ENCODE data around the gene ARID3B. TPM values are rescaled to one million over a fixed set of nuclear protein-coding genes. Genes with fewer than 3 reads are reported as not detected.
"Not testable (repeated sequence)": the region's sequence is repeated elsewhere in the genome, so short reads cannot be mapped to it uniquely, and the experiment has no call there.

Gene ARID3B
- total RNA-seq, 1 donor from 2014 or later, result 15.2 TPM

GRCh38 chr15:74535388-74536084, 5.5 kb upstream of the ARID3B start:
- Histone ChIP-seq H3K27ac (no peak overlapping the region), H3K4me1 (peaks cover 11% of the 10 kb centered on the region)
- no peak for DNase-seq (ENCODE audit: extremely low spot score in 2 of 2)

GRCh38 chr15:74537736-74538135, 3.3 kb upstream of the ARID3B start:
- Histone ChIP-seq H3K4me1 (peaks cover 25% of the 10 kb centered on the region), H3K4me3 (no peak overlapping the region), H3K36me3 (no peaks in the 10 kb centered on the region), H3K9me3 (no peaks in the 10 kb centered on the region), H3K27me3 (no peaks in the 10 kb centered on the region), H3K27ac (no peak overlapping the region)
- intact Hi-C loops (cut with DNase I), result no loop called here
- TF ChIP-seq CTCF (IDR thresholded peaks at IDR 0.05), result no peak
- TF ChIP-seq POLR2A (IDR thresholded peaks at IDR 0.05), result no peak
- TF ChIP-seq POLR2AphosphoS5 (IDR thresholded peaks at IDR 0.05; ENCODE audit: insufficient read depth in 1 of 2, low read depth in 1 of 2), result no peak
- DNase-seq (ENCODE audit: extremely low spot score in 2 of 2), result no peak

More at GRCh38 chr15:74535388-74536084, 5.5 kb upstream of the ARID3B start:
- H3K27me3 ChIP-seq, result no peaks in the 10 kb centered on the region
- no peak overlapping the region for H3K4me3 ChIP-seq
- no peaks in the 10 kb centered on the region for H3K36me3 ChIP-seq
- TF ChIP-seq CTCF (IDR thresholded peaks at IDR 0.05) (no peak), POLR2A (IDR thresholded peaks at IDR 0.05) (no peak), POLR2AphosphoS5 (IDR thresholded peaks at IDR 0.05; ENCODE audit: insufficient read depth in 1 of 2, low read depth in 1 of 2) (no peak)
- H3K9me3 ChIP-seq, result no peaks in the 10 kb centered on the region
- intact Hi-C loops (cut with DNase I), result no loop called here

- peaks cover 31% of the 10 kb centered on the region for H3K4me1 ChIP-seq
- H3K9me3 ChIP-seq; H3K27ac ChIP-seq; intact Hi-C loops (cut with DNase I); H3K27me3 ChIP-seq; DNase-seq (ENCODE audit: extremely low spot score in 2 of 2); H3K4me3 ChIP-seq; H3K36me3 ChIP-seq: not testable (repeated sequence)
Measured at GRCh38 chr15:74539521-74539920, 1.5 kb upstream of the ARID3B start.

GRCh38 chr15:74540161-74540760, 759 bp upstream of the ARID3B start:
- Histone ChIP-seq H3K9me3 (no peaks in the 10 kb centered on the region), H3K27me3 (no peaks in the 10 kb centered on the region), H3K4me1 (peaks cover 34% of the 10 kb centered on the region), H3K4me3 (peak overlapping the region; percentile 76 to 91), H3K27ac (no peak overlapping the region), H3K36me3 (no peaks in the 10 kb centered on the region)
- intact Hi-C loops (cut with DNase I), result no loop called here
- peak in 1 of 2 donors; percentile 87 for DNase-seq (ENCODE audit: extremely low spot score in 2 of 2)
- no peak for TF ChIP-seq CTCF (IDR thresholded peaks at IDR 0.05)
- TF ChIP-seq POLR2A (IDR thresholded peaks at IDR 0.05), result no peak
- no peak for TF ChIP-seq POLR2AphosphoS5 (IDR thresholded peaks at IDR 0.05; ENCODE audit: insufficient read depth in 1 of 2, low read depth in 1 of 2)

DNA sequence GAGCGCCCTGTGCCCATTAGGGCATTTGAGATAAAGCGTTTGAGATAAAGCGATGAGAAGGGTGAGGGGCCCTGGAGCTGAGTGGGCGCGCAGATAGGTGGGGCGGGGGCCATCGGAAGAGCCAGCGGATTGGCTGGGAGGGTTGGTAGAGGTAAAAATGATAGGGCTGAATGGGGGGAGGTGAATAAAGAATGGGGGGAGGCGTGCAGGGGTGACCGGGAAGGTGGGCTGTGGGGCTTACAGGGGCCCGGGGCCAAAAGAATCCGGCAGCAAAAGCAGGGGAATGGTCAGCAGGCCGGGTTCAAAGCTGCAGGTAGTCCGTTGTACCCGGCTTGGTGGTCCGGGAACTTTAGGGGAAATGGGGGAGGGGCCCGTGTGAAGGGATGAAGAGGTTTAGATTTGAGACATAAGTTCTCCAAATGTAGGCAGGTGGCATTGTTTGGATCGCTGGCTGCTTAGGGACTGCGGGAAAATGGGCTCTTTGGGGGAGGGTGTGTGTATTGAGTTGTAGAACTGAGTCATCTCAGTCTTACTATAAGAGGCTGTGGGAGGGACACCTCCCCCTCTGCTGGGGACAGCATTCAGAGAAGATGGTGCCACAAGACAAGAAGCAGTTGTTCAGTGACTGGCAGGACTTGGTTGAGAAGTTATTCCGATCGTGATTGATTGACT, 610 bp downstream of the ARID3B start:
- no peaks in the 10 kb centered on the region for H3K27me3 ChIP-seq
- peaks cover 47% of the 10 kb centered on the region for H3K4me1 ChIP-seq
- intact Hi-C loops (cut with DNase I), result no loop called here
- no peak for DNase-seq (ENCODE audit: extremely low spot score in 2 of 2)
- H3K36me3 ChIP-seq, result no peaks in the 10 kb centered on the region
- no peaks in the 10 kb centered on the region for H3K9me3 ChIP-seq
- TF ChIP-seq POLR2AphosphoS5 (IDR thresholded peaks at IDR 0.05; ENCODE audit: insufficient read depth in 1 of 2, low read depth in 1 of 2) (no peak), CTCF (IDR thresholded peaks at IDR 0.05) (no peak), POLR2A (IDR thresholded peaks at IDR 0.05) (no peak)
- peak overlapping the region; percentile 75 for H3K27ac ChIP-seq
- peak overlapping the region; percentile 76 to 91 for H3K4me3 ChIP-seq

Data from vagina (tissue), 2 donors.